GM21619 (cell line): ENCODE measurements around the gene IZUMO1.
"Not testable (repeated sequence)": the region's sequence is repeated elsewhere in the genome, so short reads cannot be mapped to it uniquely, and the experiment has no call there.

ENCODE experiments used
- ATAC-seq: cut with Tn5 transposase; IDR thresholded peaks from one replicate; pipeline ENCODE4 v1.9.1; 2021; ENCODE audit not compliant: unreplicated experiment

The IZUMO1 gene

GRCh38 chr19:48714759-48715675, 31.7 kb downstream of the IZUMO1 start:
- ATAC-seq, result no peak

GRCh38 chr19:48713864-48714755, 32.6 kb downstream of the IZUMO1 start:
- ATAC-seq, result peak; percentile 85

GRCh38 chr19:48713041-48713863, 33.5 kb downstream of the IZUMO1 start:
- ATAC-seq, result no peak

- ATAC-seq, result no peak
Observed at GRCh38 chr19:48711106-48711662, 35.5 kb downstream of the IZUMO1 start.

GRCh38 chr19:48708471-48708870, 38.2 kb downstream of the IZUMO1 start:
- no peak for ATAC-seq

- ATAC-seq, result no peak
Observed at GRCh38 chr19:48705431-48705830, 41.3 kb downstream of the IZUMO1 start.

GRCh38 chr19:48703316-48703715, 43.4 kb downstream of the IZUMO1 start:
- no peak for ATAC-seq

GRCh38 chr19:48702701-48703100, 44.0 kb downstream of the IZUMO1 start:
- no peak for ATAC-seq

GRCh38 chr19:48698046-48698445, 48.7 kb downstream of the IZUMO1 start:
- no peak for ATAC-seq

- ATAC-seq, result no peak
Observed at GRCh38 chr19:48696353-48697010, 50.2 kb downstream of the IZUMO1 start.

GRCh38 chr19:48695743-48696352, 50.9 kb downstream of the IZUMO1 start, which contains the start of gene FUT2:
Gene FUT2, plus strand, starts transcription at chr19:48695971. Its CDS starts 6,986 bp downstream, at chr19:48702957.
- ATAC-seq, result no peak

GRCh38 chr19:48693629-48694028, 53.1 kb downstream of the IZUMO1 start:
- ATAC-seq, result not testable (repeated sequence)
